RWPE2 (cell line): Measurements from ENCODE around the gene IFNA6.

Experiments
- ATAC-seq: fragments of 200-7000 bp; cut with Tn5 transposase; 3 replicates; pipeline ENCODE4 v1.9.1; 2021; ENCODE audit warnings: low read depth
- DNase-seq: peaks from one replicate; pipeline ENCODE4 v3.0.0-alpha.2; 2020; ENCODE audit warnings: low spot score
- H3K27ac ChIP-seq: fragments of 450-650 bp; 2 replicates; pipeline ENCODE4 v1.5.1; 2017; ENCODE audit warnings: mild to moderate bottlenecking; ENCODE audit not compliant: poor library complexity, severe bottlenecking
- H3K27me3 ChIP-seq: fragments of 250-450 bp; sonication (Bioruptor Pico); 2 replicates; pipeline ENCODE4 v1.5.1; 2021; ENCODE audit warnings: mild to moderate bottlenecking, moderate library complexity; ENCODE audit not compliant: insufficient read depth, poor library complexity, severe bottlenecking
- H3K36me3 ChIP-seq: fragments of 250-450 bp; sonication (Bioruptor Pico); 2 replicates; pipeline ENCODE4 v1.5.1; 2020; ENCODE audit warnings: low read depth, mild to moderate bottlenecking, moderate library complexity
- H3K4me1 ChIP-seq: fragments of 250-450 bp; sonication (Bioruptor Pico); 2 replicates; pipeline ENCODE4 v1.5.1; 2021; ENCODE audit warnings: mild to moderate bottlenecking, moderate library complexity; ENCODE audit not compliant: insufficient read depth, poor library complexity, severe bottlenecking
- H3K4me3 ChIP-seq: fragments of 250-450 bp; sonication (Bioruptor Pico); 2 replicates; pipeline ENCODE4 v1.5.1; 2021; ENCODE audit warnings: mild to moderate bottlenecking, moderate library complexity; ENCODE audit not compliant: severe bottlenecking
- H3K9me3 ChIP-seq: fragments of 250-450 bp; sonication (Bioruptor Pico); 2 replicates; pipeline ENCODE4 v1.5.1; 2021; ENCODE audit warnings: mild to moderate bottlenecking, moderate library complexity; ENCODE audit not compliant: severe bottlenecking
- TF ChIP-seq, protein P1 (sequence below): fragments of 450-650 bp; IDR thresholded peaks from one replicate; pipeline ENCODE4 v1.5.1; 2017; ENCODE audit warnings: mild to moderate bottlenecking, moderate library complexity; ENCODE audit not compliant: poor library complexity, severe bottlenecking

The IFNA6 gene

DNA sequence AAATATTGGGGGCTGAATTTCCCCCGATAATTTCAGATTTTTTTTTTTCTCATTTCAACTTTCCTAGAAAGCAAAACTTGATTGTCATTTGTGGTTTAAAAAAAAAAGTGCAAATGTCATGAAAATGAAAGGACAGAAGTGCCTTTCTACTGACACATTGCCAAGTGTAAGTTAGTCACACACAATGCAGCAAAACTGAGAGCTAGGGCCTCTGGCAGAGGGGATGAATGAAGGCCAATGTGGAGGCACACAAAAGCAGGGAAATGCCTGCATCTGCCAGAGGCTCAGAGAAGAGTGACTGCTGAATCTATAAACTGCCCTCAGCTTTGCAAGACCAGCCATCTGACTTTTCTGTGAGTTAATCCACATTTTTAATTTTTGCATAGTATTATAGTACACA lies 38.8 kb downstream of the IFNA6 start:
- TF ChIP-seq, protein P1, sequence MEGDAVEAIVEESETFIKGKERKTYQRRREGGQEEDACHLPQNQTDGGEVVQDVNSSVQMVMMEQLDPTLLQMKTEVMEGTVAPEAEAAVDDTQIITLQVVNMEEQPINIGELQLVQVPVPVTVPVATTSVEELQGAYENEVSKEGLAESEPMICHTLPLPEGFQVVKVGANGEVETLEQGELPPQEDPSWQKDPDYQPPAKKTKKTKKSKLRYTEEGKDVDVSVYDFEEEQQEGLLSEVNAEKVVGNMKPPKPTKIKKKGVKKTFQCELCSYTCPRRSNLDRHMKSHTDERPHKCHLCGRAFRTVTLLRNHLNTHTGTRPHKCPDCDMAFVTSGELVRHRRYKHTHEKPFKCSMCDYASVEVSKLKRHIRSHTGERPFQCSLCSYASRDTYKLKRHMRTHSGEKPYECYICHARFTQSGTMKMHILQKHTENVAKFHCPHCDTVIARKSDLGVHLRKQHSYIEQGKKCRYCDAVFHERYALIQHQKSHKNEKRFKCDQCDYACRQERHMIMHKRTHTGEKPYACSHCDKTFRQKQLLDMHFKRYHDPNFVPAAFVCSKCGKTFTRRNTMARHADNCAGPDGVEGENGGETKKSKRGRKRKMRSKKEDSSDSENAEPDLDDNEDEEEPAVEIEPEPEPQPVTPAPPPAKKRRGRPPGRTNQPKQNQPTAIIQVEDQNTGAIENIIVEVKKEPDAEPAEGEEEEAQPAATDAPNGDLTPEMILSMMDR: no peak
- Histone ChIP-seq H3K27ac (no peak overlapping the region), H3K27me3 (peaks cover 26% of the 10 kb centered on the region), H3K4me3 (no peak overlapping the region), H3K4me1 (no peaks in the 10 kb centered on the region), H3K36me3 (no peaks in the 10 kb centered on the region), H3K9me3 (no peaks in the 10 kb centered on the region)
- no peak for DNase-seq
- ATAC-seq: no peak

DNA sequence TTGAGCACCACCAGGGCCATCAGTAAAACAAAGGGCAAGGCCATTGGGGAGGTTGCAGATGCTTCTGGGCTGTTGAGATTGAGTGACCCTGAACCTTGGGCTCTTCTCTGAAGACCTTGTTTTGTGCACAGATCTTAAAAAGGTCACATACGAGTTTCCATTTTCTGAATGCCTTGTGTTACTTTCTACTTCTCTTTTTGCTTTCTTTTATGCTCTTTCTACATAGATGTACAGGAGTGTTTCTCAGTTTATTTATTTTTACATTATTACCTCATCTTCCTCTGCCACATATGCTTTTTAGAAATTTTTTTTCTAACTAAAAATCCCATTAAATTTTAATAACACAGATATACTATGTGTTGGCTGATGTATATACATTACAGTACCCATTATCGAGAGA lies 45.5 kb downstream of the IFNA6 start, which contains the start of gene IFNA5:
TSS of gene IFNA5 (minus strand) at position 101 of the 400 bp plus-strand sequence. CDS start at position 44, 57 bp downstream.
- Histone ChIP-seq H3K4me3 (no peak within 1 kb of the TSS), H3K4me1 (no peaks in the 10 kb centered on the region), H3K27me3 (peaks cover 71% of the 10 kb centered on the region), H3K9me3 (no peaks in the 10 kb centered on the region), H3K36me3 (no peaks in the 10 kb centered on the region), H3K27ac (no peak within 1 kb of the TSS)
- TF ChIP-seq, protein P1: no peak
- ATAC-seq (no peak), DNase-seq (no peak)
